Measurements from ENCODE around the gene UQCRQ.
"Not testable (repeated sequence)": the region's sequence is repeated elsewhere in the genome, so short reads cannot be mapped to it uniquely, and the experiment has no call there.

UQCRQ gene

GRCh38 chr5:132832612-132833011 is 33.8 kb upstream of the UQCRQ start:
- no peak for DNase-seq (ENCODE audit: low read depth in 2 of 2)

GRCh38 chr5:132834057-132834456 is 32.4 kb upstream of the UQCRQ start:
- no peak for DNase-seq (ENCODE audit: low read depth in 2 of 2)

- no peak for DNase-seq (ENCODE audit: low read depth in 2 of 2)
Measured at GRCh38 chr5:132836852-132837251, 29.6 kb upstream of the UQCRQ start.

GRCh38 chr5:132837868-132838267 is 28.6 kb upstream of the UQCRQ start:
- DNase-seq (ENCODE audit: low read depth in 2 of 2) = no peak

DNA sequence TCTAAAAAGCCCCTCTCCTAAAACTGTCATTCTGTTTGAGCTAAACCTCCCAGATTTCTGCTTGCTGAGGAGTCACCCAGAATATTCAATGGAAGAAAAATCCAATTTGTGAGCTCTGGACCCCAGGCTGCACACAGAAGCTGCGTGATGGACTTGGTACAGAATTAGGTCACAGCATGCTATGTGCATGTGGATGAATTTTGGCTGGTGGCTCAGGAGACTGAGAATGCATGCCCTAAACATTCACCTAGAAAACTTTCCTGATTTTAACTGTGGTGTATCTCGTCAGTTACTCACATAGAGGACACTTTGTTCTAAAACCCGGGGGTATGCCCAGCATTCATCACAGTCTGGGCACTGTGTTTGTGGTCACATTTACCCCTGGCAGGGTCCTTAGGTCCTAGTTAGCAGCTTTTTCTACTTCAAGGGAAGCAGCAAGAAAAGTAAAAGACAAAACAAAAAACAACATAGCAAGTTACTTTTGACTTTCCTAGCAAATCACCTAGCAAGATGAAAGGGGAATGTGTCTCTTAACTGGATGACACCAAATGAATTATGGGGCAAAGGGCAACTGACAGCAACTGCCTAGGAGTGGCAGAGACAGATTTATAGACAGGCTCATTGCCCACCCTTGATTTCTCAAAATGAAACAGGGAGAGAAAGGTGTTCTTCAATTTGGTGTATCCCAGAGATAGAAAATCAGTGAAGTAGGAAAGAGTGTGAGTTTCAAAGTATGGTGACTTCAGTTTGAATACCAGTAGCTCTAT is 27.7 kb upstream of the UQCRQ start:
- no peak for DNase-seq (ENCODE audit: low read depth in 2 of 2)

DNA sequence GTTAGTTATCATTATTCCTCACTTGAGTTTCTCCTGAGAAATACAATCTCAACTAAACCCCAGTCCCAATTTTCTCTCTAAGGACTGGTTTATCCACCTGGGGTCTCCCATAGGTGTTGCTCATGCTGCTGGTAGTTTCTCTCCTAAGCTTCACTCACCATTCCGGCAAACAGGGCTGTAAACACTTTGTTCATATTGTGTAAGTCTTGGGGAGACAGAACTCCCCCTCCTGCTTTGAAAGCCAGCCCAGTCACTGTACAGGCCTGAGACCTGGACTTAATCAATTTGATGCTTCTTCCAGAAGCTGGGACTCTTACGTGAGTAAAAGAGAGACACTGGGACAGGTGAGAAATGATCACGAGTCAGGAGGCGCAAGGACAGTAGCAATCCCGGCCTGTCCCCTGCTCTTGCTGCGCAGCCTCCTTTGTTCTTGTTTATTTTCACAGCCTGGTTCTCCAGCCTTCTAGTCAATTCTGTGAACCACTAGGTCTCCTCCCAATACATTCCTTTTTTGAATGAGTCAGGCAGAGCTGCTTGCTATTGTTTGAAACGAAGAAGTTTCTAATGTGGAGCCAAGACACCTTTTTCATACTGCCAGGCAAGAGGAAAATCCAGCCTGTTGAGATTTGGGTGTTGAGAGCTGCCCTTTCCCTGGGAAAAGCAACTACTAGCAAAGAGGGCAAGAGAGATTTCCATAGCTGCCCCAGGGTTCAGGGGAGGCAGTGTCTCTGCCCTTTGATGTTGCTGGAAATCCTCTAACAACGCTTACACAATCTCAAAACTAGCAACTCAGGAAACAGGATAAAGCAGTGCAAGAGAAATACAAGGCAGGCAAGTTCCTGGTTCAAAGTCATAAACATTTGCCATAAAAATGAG is 26.8 kb upstream of the UQCRQ start:
- no peak for DNase-seq (ENCODE audit: low read depth in 2 of 2)

GRCh38 chr5:132840313-132840712 is 26.1 kb upstream of the UQCRQ start:
- no peak for DNase-seq (ENCODE audit: low read depth in 2 of 2)

DNA sequence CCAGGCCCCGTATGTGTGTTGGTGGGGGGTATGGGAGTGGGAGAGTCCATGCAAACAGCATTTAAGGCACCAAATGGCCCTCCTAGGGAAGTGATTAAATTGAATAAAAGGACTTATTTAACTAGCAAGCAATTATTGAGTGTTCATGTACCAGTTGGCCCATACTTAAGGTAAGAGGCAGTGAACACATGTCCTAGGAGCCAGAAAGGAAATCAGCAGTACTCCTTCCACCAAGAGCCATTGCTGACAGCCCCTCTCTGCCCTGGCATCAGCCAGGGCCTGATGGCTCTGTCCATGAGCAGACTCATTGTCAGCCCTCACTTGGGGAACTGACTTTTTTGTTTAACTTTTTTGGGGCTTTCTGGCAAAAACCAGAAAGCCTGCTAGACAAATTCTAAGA is 25.5 kb upstream of the UQCRQ start:
- no peak for DNase-seq (ENCODE audit: low read depth in 2 of 2)

GRCh38 chr5:132841305-132841704 is 25.1 kb upstream of the UQCRQ start:
- DNase-seq (ENCODE audit: low read depth in 2 of 2) = no peak

GRCh38 chr5:132848270-132848669 is 18.2 kb upstream of the UQCRQ start:
- DNase-seq (ENCODE audit: low read depth in 2 of 2) = no peak

- no peak for DNase-seq (ENCODE audit: low read depth in 2 of 2)
Measured at GRCh38 chr5:132849347-132849746, 17.1 kb upstream of the UQCRQ start.

- no peak for DNase-seq (ENCODE audit: low read depth in 2 of 2)
Measured at GRCh38 chr5:132850066-132850465, 16.4 kb upstream of the UQCRQ start.

DNA sequence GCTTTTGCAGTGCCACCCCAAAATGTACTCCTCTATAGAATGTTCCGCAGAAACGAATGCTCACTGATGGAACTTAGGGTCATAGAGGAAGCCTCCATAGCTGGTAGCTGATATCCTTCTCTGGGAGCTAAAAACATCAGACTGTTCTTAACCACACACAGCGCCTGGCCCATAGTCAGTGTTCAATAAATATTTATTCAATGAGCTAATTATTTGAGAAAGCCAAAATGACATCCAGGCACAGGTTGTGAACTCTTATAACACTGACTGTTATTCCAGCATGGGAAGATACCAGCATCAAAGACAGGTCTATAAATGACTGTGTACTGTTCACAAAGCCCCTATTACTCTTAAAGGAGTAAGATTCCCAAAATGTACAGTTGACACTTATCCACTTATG is 13.1 kb upstream of the UQCRQ start:
- DNase-seq (ENCODE audit: low read depth in 2 of 2) = no peak

DNA sequence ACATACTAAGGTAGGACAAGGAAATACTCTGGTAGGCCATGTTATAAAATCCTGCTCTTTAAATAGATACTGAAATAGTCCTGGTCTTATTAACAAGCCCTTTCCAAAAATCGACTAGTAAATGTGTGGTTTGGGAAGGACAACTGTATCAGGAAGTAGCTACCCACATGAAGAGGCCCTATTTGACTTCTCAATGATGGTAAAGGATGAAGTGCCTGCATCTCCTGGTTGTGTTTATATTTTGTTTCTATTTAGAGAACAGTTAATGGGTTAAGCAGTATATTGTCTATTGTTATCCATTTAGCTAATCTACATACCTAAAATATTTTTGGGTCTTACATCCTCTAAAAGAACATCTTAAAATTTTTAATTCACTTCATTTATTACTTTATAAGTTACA is 12.7 kb upstream of the UQCRQ start:
- DNase-seq (ENCODE audit: low read depth in 2 of 2) = no peak

DNA sequence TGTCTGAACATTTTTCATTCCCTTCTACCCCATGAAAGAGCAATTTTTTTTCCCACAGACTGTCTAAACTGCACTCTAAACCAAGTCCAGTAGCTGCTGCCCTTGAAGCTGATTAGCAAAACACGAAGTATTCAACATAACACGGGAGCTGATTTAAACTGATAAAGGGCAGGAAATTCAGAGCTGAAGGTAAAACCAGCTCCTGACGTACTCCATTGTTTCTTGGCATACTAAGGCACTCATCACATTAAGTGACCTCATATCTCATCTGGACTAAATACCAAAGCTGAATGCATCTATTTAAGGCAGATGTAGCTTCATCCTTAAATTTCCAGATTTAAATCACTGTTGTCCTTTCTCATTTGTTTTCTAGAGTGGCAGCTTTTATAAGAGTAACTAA is 12.1 kb upstream of the UQCRQ start:
- no peak for DNase-seq (ENCODE audit: low read depth in 2 of 2)

GRCh38 chr5:132854992-132855391 is 11.4 kb upstream of the UQCRQ start:
- not testable (repeated sequence) for DNase-seq (ENCODE audit: low read depth in 2 of 2)

- no peak for DNase-seq (ENCODE audit: low read depth in 2 of 2)
Measured at GRCh38 chr5:132856011-132856410, 10.4 kb upstream of the UQCRQ start.

DNA sequence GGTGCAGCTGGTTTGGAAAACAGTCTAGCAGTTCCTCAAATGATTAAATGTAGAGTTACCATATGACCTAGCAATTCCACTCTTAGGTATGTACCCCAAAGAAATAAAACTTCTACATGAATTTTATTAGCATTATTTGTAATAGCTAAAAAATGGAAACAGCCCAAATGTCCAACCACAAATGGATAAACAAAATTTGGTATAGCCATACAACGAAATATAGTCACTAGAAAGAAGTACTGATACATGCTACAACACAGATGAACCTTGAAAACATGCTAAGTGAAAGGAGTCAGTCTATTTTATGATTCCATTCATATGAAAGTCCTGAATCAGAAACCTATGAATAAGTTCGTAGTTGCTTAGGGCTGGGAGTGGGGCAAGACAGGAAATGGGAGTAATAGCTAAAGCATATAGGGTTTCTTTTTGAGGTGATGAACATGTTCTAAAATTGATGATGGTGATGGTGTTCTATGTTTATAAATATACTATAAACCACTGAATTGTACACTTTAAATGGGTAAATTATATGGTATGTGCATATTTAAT is 6.5 kb upstream of the UQCRQ start:
- DNase-seq (ENCODE audit: low read depth in 2 of 2) = no peak

DNA sequence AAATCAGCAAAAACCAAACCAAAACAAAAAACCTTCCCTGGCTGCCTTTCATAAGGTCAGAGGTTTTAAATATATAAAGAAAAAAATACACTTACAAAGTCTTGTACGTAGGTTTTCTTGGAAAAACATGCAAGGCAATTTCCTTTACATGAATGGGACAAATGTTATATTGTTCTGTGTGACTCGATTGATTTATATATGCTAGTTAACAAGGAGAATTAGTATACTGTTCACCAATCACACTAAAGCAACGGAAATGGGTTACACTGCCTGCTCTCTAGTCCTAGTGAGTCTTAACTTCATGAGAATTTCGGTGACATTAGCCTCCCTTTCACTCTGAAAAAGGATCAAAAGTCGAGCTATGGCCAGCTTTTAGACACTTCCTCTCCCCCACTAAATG is 5.7 kb upstream of the UQCRQ start:
- no peak for DNase-seq (ENCODE audit: low read depth in 2 of 2)

GRCh38 chr5:132865668-132866341 is 637 bp upstream of the UQCRQ start:
- DNase-seq (ENCODE audit: low read depth in 2 of 2) = no peak

DNA sequence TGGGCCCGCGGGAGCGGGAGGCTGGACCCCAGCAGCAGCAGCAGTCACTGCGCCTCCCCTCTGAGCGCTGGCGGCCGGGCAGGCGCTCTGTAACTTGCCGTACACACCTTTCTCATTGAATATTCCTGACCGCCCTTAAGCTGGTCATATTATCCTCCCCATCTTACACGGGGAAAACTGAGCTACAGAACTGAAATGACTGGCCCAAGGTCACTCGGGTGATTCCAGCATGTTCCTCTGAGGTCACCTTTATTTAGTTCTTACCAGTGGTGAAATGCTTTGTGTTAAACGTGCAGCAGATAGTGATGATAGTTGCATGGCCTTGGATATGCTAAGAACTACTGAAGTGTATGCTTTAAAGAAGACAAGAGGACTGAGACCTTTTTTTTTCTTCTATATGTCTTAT is 607 bp downstream of the UQCRQ start:
- no peak for DNase-seq (ENCODE audit: low read depth in 2 of 2)

GRCh38 chr5:132868754-132869153 is 2.3 kb downstream of the UQCRQ start:
- no peak for DNase-seq (ENCODE audit: low read depth in 2 of 2)

Data from stimulated activated CD4-positive, alpha-beta T cell treated with anti-CD3 and anti-CD28 coated beads, Interleukin-15, amount 100 ng/mL, for 48 hours (primary cell).